Osteoblast (primary cell): Measurements from ENCODE around the gene CD101. TPM values are rescaled to one million over a fixed set of nuclear protein-coding genes. Genes with fewer than 3 reads are reported as not detected.

Experiments used
- DNase-seq: peaks from one replicate; pipeline ENCODE4 v3.0.0; 2011; ENCODE audit warnings: low spot score, mixed read lengths; ENCODE audit not compliant: insufficient read length; ENCODE audit errors: missing footprints
- H2AFZ ChIP-seq: 2 replicates; pipeline ENCODE4 v1.6.0; 2011; ENCODE audit warnings: mild to moderate bottlenecking, low read length
- H3K27ac ChIP-seq: 2 replicates; pipeline ENCODE4 v1.5.1; 2011; ENCODE audit warnings: mild to moderate bottlenecking, low read depth, low read length, moderate library complexity
- H3K27me3 ChIP-seq: 2 replicates; pipeline ENCODE4 v1.6.0; 2012; ENCODE audit warnings: mild to moderate bottlenecking, control low read depth, inconsistent platforms, low read length, moderate library complexity; ENCODE audit not compliant: insufficient read depth
- H3K36me3 ChIP-seq: 2 replicates; pipeline ENCODE4 v1.5.1; 2011; ENCODE audit warnings: mild to moderate bottlenecking, low read length, control low read depth, moderate library complexity; ENCODE audit not compliant: insufficient read depth
- H3K4me1 ChIP-seq: 2 replicates; pipeline ENCODE4 v1.5.1; 2011; ENCODE audit warnings: mild to moderate bottlenecking, low read length, control low read depth, moderate library complexity; ENCODE audit not compliant: insufficient read depth
- H3K4me2 ChIP-seq: 2 replicates; pipeline ENCODE4 v1.6.0; 2011; ENCODE audit warnings: mild to moderate bottlenecking, low read length; ENCODE audit not compliant: insufficient read depth
- H3K4me3 ChIP-seq: fragments of 200-600 bp; sonication (generic); 3 replicates; pipeline ENCODE4 v1.5.1; 2012; ENCODE audit warnings: mild to moderate bottlenecking, low read length, inconsistent platforms; ENCODE audit not compliant: insufficient read depth
- H3K79me2 ChIP-seq: 2 replicates; pipeline ENCODE4 v1.6.0; 2012; ENCODE audit warnings: mild to moderate bottlenecking, low read length, control low read depth, inconsistent platforms; ENCODE audit not compliant: insufficient read depth
- H3K9me3 ChIP-seq: 2 replicates; pipeline ENCODE4 v1.5.1; 2011; ENCODE audit warnings: low read depth, low read length, control low read depth
- H4K20me1 ChIP-seq: 2 replicates; pipeline ENCODE4 v1.6.0; 2012; ENCODE audit warnings: mild to moderate bottlenecking, low read length, control low read depth; ENCODE audit not compliant: insufficient read depth
- total RNA-seq: library from RNA; depleted of rRNA; stranded (reverse); fragments of >200 nt; gene quantifications from 2 replicates; pipeline ENCODE4 v1.2.3, GENCODE V29; 2012
- TF ChIP-seq, protein P1 (sequence below): IDR thresholded peaks from 2 replicates; pipeline ENCODE4 v1.5.1; 2011; ENCODE audit warnings: mild to moderate bottlenecking, low read depth, low read length, moderate library complexity; ENCODE audit errors: extremely low read depth

Gene CD101
- total RNA-seq, 1 donor: under 0.01 TPM

- Histone ChIP-seq H2AFZ (no peak overlapping the region), H3K36me3 (no peaks in the 10 kb centered on the region), H3K9me3 (no peaks in the 10 kb centered on the region), H3K4me2 (no peak overlapping the region), H4K20me1 (no peaks in the 10 kb centered on the region), H3K27me3 (no peaks in the 10 kb centered on the region), H3K79me2 (no peaks in the 10 kb centered on the region), H3K4me1 (no peaks in the 10 kb centered on the region), H3K27ac (no peak overlapping the region), H3K4me3 (no peak overlapping the region)
- no peak for DNase-seq
- TF ChIP-seq, protein P1, sequence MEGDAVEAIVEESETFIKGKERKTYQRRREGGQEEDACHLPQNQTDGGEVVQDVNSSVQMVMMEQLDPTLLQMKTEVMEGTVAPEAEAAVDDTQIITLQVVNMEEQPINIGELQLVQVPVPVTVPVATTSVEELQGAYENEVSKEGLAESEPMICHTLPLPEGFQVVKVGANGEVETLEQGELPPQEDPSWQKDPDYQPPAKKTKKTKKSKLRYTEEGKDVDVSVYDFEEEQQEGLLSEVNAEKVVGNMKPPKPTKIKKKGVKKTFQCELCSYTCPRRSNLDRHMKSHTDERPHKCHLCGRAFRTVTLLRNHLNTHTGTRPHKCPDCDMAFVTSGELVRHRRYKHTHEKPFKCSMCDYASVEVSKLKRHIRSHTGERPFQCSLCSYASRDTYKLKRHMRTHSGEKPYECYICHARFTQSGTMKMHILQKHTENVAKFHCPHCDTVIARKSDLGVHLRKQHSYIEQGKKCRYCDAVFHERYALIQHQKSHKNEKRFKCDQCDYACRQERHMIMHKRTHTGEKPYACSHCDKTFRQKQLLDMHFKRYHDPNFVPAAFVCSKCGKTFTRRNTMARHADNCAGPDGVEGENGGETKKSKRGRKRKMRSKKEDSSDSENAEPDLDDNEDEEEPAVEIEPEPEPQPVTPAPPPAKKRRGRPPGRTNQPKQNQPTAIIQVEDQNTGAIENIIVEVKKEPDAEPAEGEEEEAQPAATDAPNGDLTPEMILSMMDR: no peak
Observed at GRCh38 chr1:116981521-116982037, 20.0 kb upstream of the CD101 start.

GRCh38 chr1:116982319-116983004 is 19.1 kb upstream of the CD101 start:
- no peak for DNase-seq
- Histone ChIP-seq H3K9me3 (no peaks in the 10 kb centered on the region), H2AFZ (no peak overlapping the region), H3K4me3 (no peak overlapping the region), H3K27me3 (no peaks in the 10 kb centered on the region), H3K4me2 (no peak overlapping the region), H3K27ac (no peak overlapping the region), H3K36me3 (no peaks in the 10 kb centered on the region), H3K79me2 (no peaks in the 10 kb centered on the region), H4K20me1 (no peaks in the 10 kb centered on the region), H3K4me1 (no peaks in the 10 kb centered on the region)
- TF ChIP-seq, protein P1: no peak

DNA sequence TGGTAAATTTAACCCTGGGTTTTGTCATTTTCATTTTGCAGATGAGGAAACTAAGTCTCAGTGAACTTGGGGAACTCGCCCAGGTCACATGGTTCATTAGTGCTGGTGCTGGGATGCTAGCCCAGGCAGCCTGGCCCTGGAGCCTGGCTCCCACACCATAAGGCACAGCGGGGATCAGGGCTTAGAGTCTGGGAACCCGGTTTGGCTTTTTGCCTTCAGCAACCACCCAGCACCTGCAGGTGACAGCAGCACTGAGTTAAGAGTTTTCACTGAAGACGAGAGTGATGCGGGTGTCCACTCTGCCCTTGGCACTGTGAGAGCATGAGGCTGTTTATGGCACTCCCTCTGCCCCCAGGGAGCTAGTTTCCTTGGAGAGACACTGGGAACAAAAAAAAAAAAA is 18.4 kb upstream of the CD101 start:
- TF ChIP-seq, protein P1: no peak
- Histone ChIP-seq H4K20me1 (no peaks in the 10 kb centered on the region), H3K9me3 (no peaks in the 10 kb centered on the region), H3K36me3 (no peaks in the 10 kb centered on the region), H2AFZ (no peak overlapping the region), H3K79me2 (no peaks in the 10 kb centered on the region), H3K4me3 (no peak overlapping the region), H3K27ac (no peak overlapping the region), H3K27me3 (no peaks in the 10 kb centered on the region), H3K4me2 (no peak overlapping the region), H3K4me1 (peaks cover under 1% of the 10 kb centered on the region)
- DNase-seq: no peak

GRCh38 chr1:116983678-116984077 is 17.9 kb upstream of the CD101 start:
- no peak overlapping the region for H3K4me2 ChIP-seq
- no peaks in the 10 kb centered on the region for H3K9me3 ChIP-seq
- no peak for DNase-seq
- H3K27me3 ChIP-seq: no peaks in the 10 kb centered on the region
- H3K4me3 ChIP-seq: no peak overlapping the region
- TF ChIP-seq, protein P1: no peak
- H4K20me1 ChIP-seq: no peaks in the 10 kb centered on the region
- no peak overlapping the region for H3K27ac ChIP-seq
- no peak overlapping the region for H2AFZ ChIP-seq
- H3K4me1 ChIP-seq: peaks cover 6% of the 10 kb centered on the region
- H3K79me2 ChIP-seq: no peaks in the 10 kb centered on the region
- no peaks in the 10 kb centered on the region for H3K36me3 ChIP-seq
